ENCODE measurements around the gene CD9.

CD9 gene

DNA sequence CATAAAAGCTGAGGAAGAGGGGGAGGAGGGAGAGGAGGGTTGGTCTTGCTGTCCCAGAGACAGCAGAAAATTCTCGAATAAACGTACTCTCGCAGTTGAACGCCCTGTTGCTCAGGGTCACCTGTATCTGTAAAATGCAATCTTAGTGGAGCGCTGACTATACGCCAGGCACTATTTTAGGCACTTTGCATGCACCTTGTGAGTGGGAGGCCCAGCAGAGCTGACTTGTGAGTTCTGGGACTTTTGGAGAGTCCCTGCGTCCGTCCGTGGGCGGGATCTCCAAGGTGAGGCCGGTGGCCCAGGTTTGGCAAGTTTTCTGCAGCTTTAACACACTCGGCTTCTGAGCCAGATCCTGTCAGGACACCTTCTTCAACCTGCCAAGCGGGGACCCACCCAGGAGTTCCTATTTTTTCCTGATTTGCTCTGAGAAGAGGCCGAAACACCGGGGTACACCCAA lies 77.8 kb downstream of the CD9 start:
- DNase-seq = no peak

DNA sequence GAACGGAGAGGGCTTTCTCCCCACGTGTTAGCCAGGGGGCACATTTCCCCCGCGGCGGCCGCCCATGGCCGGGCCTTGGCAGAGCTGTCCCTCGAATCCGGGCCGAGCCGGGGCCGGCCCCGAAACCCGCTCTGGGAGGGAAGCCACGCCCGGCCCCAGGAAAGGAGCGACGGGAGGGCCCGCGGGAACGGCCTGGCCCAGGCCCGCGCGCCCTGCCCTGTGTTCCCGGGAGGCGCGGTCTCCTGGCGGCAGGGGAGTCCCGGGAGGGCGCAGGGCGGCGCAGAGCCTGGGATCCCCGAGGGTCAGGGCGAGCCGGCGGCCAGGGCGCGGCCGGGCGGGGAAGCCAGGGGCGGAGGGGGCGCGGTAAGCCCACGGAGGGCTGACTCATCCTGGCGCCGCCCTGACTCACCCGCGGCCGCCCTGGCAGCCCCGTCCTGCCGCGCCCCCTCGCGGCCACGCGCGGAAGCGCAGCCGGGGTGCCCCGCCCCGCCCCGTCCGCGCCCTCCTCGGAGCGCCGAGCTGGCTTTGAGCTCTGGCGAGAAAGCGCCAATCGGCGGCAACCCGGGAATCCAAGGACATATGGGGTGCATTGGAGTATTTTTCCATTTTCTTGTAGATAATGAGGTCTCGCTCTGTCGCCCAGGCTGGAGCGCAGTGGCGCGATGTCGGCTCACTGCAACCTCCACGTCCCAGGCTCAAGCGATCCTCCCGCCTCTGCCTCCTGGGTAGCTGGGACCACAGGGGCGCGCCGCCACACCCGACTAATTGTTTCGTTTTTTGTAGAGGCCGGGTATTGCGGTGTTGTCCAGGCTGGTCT lies 78.4 kb downstream of the CD9 start:
- DNase-seq = peak; percentile 89

- DNase-seq = no peak
Measured at GRCh38 chr12:6279256-6279628, 79.0 kb downstream of the CD9 start.

GRCh38 chr12:6279631-6280030 lies 79.4 kb downstream of the CD9 start:
- DNase-seq = no peak

GRCh38 chr12:6280053-6280469 lies 79.9 kb downstream of the CD9 start:
- no peak for DNase-seq

- DNase-seq = no peak
Measured at GRCh38 chr12:6280672-6281071, 80.5 kb downstream of the CD9 start.

DNA sequence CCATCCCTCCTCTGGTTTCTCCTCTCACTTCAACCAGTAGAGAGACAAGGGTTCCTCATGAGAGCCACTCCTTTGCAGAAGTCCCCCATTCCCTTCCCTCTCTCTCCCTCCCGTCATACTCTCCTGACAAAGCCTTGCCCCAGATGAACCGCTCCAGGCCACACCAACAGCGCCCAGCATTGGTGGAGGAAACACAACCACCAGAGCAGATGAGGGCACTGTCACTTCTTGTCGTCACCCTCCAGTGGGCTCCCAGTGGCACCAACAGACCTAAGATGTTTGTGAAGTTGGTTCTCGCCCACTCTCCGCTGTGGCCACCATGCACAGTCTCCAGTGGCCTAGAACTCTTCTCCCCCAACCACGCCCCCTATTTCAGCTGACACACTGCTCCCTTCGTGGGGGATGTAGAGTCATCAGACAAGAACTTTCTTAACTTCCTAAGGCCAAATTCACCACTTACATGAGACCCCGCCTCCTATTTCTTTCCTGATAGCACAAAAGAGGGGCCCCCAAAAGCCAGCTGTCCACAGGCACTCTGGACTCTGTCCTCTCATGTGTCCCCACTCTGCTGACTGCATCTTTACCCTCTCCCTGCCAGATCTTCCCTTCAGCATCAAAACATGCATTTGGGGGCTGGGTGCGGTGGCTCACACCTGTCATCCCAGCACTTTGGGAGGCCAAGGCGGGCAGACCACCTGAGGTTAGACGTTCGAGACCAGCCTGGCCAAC lies 81.0 kb downstream of the CD9 start:
- DNase-seq = no peak

GRCh38 chr12:6282453-6282840 lies 82.2 kb downstream of the CD9 start:
- DNase-seq = no peak

DNA sequence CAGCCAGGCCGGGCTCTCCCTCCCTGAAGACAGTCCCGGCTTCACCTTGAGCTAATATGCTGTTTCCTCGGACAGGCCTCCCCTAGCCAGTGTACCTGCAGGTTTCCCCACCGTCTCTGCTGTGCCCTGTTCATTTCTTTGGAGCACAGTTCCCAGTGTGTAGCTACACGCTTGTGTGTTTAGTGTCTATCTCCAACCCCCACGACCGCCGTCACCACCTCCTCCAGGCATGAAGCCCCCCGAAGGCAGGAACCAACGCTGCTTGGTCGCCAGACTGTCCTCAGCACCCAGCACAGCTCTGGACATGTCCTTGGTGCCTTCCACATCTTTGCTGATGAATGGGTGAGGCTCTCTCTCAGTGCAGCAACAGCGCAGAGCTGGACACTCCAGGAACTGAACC lies 84.1 kb downstream of the CD9 start:
- DNase-seq = no peak

DNA sequence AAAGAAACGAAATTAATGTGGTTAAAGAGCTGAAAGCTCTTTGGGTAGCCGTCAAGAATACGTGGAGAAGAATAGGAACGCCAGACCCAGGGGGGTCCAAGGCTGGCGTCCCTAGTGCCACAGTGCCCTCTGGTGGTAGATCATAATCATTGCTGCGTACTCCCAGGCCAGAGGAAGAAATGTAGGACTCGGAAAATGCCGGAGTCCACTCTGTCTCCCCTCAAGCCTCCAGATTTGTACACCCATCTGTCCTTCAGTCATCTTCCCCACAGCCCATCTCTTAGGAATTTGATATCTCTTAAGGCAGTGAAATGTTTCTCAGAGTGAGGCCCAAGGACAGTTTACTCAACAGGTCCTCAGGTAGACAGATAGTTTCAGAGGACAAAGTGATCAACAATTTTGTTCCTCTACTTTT lies 84.9 kb downstream of the CD9 start:
- DNase-seq = peak; percentile 80

DNA sequence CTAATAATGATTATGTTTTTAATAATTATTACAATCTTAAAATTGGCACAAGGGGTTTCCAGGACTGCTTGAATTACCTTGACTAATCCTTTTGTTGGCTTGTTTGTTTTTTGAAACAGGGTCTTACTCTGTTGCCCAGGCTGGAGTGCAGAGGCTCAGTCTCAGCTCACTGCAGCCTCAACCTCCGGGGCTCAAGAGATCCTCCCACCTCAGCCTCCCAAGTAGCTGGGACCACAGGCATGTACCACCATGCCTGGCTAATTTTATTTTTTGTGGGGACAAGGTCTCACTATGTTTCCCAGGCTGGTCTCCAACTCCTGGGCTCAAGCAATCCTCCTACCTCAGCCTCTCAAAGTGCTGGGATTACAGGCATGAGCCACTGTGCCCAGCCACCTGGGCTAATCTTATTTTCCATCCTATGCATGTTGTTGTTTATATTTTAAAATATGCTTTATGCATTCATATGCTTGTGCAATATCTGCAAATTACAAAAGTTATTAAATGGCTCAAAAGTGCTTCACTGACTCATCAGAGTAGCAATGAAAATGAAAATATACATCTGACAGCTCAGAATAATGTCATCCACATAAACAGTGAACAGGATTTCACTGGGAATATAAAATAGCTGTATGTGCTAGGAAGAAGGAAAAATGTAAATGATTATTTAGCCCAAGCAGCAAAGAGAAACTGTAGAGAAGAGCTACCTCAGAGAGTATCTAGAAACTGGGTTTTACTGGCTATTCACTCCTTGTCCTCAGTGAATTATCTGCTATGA lies 85.5 kb downstream of the CD9 start:
- no peak for DNase-seq

All from OCI-M1 (cell line).